MV-4-11 (cell line): ENCODE measurements around the gene TMEM259.

Experiments used
- DNase-seq: peaks from one replicate; lab custom pipeline; 2025; lab: John Stamatoyannopoulos, UW

Gene TMEM259

DNA sequence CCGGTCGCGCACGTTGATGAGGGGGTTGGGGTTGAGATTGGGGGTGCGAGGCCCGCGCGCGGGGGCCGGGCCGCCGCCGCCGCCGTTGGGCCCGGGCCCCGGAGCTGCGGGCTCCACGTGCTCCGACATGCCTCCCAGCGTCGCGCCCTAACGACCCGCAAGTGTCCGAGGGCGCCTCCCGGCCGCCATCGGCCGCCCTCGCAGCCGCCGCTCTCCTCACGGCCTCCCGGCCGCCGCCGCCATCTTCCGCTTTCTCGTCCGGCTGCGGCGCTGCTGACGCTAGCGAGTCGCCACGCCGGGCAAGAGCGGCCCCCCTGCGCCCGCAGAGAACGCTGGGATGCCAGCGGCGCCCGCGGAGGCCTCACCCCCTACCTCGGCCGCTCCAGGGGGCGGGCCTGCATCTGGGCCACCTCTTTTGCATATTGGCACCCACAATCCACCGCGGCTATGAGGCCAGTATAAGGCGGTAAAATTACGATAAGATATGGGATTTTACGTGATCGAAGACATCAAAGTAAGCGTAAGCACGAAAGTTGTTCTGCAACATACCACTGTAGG lies at the start of gene TMEM259:
TSS of gene TMEM259 (minus strand) at position 256 of the 558 bp plus-strand sequence. CDS start at position 129, 127 bp downstream.
- peak; percentile 96 for DNase-seq

DNA sequence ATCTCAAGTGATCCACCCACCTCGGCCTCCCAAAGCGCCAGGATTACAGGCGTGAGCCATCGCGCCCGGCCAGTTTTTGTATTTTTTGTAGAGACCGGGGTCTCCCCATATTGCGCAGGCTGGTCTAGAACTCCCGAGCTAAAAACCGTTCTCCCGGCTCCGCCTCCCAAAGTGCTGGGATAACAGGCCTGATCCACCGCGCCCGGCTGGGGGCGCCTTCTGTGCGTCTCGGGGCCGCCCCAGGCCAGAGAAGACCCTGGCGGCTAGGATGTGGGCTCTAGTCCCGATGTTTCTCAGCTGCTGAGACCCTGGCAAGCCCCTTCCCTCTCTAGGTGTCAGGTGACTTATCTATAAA lies 49.6 kb upstream of the TMEM259 start:
- DNase-seq = no peak

DNA sequence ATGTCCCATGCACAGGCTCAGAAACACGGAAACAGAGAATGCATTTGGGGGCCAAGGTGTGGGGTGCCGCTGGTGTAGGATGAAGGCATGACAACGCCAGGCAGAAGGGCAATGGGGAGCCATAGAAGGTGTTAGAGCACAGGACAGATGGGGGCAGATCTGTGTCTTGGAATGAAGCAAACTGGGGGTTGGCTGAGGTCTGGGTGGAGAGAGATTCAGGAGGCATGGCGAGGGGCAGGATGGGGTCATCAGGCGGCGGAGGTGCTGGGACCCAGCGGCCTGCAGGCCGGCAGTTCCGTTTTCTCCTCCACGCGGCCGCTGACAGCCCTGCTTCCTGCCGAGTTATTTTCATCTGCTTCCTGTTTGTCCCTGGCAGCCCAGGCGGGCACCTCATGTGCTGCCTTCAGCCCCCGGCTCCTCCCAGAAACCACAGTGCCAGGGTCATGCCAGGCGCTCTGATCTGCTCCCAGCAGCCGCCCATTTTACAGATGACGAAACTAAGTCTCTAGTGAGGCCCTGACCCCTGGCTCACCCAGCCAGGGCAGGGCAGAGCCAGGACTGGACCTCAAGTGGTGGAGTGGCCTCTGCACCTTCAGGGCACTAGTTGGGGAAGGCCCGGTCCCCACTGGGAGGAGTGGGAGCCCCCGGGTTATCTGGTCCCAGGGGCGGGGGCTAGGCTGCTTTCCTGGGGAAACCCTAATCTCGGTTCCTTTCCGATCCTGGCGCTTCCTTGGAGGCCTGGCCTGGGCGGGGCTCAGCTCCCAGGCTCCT lies 48.3 kb upstream of the TMEM259 start:
- peak; percentile 98 for DNase-seq

DNA sequence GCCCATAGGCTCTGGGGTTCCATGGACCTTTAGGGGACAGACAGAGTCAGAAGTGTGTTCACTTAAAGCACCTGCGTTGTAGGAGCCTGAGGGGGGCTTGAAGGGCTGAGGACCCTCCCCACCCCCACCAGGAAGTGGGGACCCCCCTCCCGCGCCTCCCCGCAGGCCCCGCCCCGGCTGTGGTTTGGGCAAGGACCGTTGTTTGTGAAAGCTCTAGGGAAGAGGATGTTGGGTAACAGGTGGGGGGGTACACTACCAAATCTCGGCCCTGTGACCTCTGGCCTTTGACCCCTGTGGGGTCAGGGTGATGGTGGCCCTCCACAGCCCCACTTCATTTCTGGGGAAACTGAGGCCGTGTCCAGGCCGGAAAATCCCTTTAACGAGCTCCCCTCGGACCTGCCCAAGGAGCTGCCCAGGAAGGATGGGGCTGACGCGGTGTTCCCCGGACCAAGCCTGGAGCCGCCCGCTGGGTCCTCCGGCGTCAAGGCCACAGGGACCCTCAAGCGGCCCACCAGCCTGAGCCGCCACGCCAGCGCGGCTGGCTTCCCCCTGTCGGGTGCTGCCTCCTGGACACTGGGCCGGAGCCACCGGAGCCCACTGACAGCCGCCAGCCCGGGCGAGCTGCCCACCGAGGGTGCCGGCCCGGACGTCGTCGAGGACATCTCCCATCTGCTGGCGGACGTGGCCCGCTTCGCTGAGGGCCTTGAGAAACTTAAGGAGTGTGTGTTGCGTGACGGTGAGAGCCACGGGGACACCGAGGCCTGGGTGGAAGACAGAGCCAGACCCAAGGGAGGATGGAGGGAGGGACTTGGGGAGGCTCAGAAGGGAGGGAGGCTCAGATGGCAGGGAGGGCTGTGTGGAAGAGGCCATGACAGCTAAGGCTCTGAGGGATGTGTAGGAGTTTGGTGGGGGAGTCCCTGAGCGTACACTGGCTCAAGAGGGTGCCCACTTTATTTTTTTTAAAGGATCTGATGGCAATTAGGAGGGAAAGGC lies 47.4 kb upstream of the TMEM259 start:
- peak; percentile 79 for DNase-seq

DNA sequence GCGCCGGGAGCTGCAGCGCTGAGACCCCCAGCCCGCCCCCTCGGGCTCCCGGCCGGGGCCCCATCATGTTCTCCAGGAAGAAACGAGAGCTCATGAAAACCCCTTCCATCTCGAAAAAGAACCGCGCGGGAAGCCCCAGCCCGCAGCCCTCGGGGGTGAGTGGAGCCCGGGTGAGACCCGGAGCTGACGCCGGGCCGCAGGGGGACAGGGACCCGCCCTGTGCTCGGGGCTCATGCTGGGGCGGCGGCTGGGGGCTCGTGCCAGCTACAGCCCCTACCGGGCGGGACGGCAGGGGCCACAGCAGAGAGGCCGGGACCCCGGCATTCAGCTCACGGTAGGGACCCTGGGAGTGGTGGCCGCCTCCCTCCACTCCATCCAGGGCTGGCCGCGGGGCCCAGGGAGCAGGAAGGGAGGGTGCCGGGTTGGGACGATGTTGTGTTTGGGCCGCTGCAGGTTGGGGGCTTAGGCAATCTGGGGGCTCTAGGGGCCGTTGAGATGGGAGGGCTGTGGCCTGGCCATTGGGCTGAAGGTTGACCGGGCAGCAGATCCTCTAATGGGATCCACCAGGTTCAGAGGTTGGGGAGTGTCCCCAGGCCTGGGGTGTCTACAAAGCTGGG lies 46.5 kb upstream of the TMEM259 start:
- peak; percentile 46 for DNase-seq

DNA sequence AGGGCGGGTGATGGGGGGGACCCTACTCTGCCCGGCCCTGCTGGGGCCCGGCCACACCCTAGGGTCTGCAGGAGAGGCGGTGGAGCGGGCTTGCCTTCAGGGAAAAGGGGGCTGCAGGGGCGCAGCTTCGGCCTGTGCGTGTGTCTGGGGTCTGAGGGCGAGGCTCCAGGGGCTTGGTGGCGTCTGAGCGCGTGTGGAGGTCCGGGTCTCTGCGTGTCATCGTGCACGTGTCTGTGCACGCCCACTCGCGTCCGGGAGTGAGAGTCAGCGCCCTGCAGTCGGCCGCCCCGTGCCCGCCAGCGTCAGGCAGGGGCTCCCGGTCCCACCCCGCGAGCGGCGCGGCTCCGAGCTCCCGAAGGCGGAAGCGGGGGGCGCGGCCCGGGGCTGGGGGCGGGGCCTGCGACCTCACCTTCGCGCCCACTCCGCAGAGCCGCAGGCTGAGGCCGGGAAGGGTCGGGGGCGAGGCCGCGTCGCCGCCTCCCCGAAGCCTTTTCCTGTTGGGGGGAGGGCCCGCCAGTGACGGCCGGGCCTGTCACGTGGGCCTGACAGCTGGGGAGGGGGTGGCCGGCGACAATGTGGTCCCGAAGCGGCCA lies 45.9 kb upstream of the TMEM259 start, which contains the start of gene ARHGAP45:
TSS of gene ARHGAP45 (plus strand) at position 420 of the 593 bp plus-strand sequence. CDS start 239 bp downstream, outside the sequence.
- peak; percentile 82 for DNase-seq

DNA sequence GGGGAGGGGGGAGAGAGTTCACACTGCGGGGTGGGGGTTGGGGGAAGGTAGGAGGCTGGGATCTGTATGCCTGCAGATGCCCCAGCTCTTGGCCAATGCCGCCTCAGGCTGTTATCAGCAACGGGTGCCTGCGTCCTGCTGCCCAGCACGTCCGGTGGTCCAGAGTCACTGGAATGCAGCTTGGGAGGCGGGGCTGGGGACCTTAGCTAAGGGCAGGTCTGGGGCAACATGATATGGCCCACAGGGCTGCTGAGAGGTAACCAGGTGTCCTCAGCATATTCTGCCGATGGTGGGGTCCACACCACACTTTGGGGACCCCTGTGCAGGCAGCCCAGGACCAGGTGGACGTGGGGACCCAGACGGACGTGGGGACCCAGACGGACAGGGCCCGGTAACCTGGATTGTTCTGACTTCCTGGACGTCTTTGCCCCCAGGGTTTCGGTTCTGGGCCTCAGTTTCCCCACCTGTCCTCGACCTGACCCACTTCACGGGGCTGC lies 45.4 kb upstream of the TMEM259 start:
- DNase-seq = no peak

DNA sequence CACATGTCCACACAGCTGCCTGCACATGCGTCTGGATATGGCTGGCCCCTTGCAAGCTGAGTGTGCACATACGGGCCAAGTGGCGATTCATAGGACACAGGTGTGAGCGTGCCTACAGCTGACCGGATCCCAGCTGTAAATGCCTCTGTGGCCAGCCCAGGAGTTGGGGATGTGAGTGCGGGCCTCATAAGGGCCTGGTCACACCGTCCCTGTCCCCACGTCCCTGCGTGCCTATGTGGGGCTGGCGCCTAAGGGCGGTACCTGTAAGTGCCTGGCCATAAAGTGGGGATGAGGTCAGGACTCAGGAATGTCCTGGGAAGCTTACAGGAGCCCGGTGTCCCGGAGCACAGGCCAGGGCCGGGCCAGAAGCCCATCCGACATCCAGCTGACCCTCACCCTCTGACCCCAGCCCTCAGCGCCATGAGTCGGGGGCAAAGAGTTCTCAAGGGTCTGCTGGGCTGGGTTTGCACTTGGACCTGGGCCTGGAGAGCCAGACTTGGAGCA lies 44.7 kb upstream of the TMEM259 start:
- no peak for DNase-seq

DNA sequence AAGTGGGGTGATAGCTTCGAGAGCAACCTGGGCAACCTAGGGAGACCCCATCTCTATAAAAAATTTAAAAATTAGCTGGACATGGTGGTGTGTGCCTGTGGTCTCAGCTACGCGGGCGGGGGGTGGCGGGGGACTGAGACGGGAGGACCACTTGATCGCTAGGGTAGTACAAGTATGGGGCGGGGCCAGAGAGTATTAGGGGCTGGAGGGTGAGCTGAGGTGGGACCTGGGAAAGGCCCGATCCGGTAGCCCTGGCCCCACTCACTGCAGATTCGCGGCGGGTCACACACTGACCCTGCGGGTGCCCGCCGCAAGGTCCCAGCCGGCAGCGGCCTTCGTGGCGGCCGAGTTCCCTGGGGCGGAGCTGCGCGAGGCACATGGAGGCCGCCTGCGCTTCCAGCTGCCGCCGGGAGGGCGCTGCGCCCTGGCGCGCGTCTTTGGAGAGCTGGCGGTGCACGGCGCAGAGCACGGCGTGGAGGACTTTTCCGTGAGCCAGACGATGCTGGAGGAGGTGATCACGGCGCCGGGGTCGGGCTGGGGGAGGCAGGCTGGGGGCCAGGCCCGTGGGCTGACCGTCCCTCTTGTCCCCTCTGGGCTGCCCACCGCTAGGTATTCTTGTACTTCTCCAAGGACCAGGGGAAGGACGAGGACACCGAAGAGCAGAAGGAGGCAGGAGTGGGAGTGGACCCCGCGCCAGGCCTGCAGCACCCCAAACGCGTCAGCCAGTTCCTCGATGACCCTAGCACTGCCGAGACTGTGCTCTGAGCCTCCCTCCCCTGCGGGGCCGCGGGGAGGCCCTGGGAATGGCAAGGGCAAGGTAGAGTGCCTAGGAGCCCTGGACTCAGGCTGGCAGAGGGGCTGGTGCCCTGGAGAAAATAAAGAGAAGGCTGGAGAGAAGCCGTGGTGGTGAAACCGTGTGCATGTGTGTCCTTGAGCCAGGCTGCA lies 44.0 kb upstream of the TMEM259 start:
- peak; percentile 64 for DNase-seq

DNA sequence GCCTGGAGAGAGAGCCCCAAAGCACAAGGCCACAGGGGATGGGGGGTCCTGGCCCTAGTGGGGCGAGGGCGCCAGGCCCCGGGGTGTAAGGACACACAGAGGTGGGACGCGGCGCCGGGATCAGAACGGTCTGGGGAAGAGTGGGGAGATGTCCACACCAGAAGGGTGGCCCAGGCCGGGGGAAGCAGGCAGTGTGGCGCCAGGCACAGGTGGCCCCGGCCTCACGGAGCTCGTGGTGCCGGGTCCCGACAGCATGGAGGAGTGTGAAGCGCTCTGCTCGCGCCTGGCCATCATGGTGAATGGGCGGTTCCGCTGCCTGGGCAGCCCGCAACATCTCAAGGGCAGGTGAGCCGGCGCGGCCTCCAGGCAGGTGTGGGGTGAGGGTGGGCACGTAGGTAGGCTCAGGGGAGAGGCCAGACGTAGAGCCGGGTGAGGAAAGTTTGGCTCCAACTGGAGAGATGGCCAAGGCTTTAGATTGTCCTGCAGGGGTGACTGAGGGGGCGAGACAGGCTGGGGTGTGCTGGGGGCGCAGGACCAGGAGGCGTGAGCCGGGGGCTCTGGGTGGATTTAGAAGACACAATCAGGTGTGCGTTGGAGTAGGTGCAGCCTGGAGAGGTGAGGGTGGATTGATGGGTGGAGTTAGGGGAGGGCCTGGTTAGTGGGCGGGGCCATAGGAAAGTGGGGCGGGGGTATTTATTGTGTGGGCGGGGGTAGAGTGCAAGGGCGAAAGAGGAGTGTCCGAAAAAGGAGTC lies 43.2 kb upstream of the TMEM259 start:
- DNase-seq = no peak

DNA sequence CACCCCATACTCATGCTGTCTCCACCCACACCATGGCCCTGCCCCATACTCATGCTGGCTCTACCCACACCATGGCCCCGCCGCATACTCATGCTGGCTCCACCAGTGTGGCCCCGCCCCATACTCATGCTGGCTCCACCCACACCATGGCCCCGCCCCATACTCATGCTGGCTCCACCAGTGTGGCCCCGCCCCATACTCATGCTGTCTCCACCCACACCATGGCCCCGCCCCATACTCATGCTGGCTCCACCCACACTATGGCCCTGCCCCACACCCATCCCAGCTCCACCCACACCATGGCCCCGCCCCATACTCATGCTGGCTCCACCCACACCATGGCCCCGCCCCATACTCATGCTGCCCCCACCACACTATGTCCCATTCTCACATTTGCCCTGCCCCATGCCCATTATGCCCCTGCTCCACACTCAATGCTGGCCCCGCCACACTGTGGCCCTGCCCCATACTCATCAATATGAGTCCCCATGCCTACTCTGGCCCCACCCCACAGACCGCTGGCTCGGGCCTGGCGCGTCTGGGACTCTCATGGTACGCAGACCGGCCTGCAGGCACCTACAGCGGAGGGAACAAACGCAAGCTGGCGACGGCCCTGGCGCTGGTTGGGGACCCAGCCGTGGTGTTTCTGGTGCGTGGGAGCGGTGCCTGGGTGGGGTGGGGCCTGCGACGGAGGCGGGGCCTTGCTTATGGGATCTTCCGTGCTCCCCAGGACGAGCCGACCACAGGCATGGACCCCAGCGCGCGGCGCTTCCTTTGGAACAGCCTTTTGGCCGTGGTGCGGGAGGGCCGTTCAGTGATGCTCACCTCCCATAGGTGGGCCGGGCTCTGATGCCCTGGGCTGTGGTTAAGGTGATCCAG lies 42.3 kb upstream of the TMEM259 start:
- peak; percentile 72 for DNase-seq

DNA sequence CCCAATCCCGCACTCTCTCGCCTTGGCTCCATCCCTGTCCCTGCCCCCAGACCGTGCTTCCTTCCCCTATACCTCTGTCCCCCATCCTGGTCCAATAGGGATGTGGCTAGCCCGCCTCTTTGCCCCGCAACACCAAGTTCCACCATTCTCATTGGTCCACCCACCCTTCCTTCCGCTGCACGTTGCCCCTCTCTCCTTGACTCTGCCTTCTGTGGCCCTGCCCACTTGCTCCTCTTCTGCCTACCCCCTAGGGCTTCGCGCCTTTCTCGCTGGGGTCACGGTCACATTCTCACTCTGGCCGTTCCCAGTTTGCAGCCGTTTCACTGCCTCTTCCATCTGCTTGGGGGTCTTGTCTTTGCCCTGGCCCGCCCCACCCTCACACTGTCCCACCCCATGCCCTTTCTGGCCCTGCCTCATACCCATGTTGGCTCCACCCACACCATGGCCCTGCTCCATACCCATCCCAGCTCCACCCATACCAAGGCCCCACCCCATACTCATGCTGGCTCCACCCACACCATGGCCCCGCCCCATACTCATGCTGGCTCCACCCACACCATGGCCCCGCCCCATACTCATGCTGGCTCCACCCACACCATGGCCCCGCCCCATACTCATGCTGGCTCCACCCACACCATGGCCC lies 41.6 kb upstream of the TMEM259 start:
- no peak for DNase-seq

DNA sequence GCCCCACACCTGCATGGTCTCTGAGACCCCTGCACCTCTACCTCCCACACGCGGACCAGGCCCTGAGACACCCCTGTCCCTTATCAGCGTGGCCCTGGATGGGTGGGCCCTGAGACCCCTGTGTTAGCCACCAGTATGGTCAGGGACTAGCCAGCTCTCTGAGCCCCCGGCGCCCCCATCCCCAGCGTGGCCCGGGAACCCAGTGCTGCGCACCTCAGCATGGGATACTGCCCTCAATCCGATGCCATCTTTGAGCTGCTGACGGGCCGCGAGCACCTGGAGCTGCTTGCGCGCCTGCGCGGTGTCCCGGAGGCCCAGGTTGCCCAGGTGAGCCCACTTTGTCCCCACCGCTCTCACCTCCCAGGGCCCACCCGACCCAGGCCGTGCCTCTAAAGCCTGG lies 41.1 kb upstream of the TMEM259 start:
- no peak for DNase-seq

DNA sequence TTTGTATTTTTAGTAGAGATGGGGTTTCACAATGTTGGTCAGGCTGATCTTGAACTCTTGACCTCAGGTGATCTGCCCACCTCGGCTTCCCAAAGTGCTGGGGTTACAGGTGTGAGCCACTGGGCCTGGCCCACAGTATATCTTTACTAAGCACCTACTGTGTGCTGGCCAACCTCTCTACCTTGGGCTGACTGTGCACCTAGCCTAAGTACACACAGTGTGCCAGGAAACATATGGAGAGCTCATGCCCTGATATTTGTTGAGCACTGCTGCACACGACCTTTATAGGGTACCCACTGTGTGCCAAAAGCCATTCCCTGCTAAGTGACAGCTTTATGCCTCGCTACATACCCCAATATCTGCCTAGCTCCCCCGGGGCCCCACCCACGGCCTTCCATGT lies 39.8 kb upstream of the TMEM259 start:
- DNase-seq = no peak

DNA sequence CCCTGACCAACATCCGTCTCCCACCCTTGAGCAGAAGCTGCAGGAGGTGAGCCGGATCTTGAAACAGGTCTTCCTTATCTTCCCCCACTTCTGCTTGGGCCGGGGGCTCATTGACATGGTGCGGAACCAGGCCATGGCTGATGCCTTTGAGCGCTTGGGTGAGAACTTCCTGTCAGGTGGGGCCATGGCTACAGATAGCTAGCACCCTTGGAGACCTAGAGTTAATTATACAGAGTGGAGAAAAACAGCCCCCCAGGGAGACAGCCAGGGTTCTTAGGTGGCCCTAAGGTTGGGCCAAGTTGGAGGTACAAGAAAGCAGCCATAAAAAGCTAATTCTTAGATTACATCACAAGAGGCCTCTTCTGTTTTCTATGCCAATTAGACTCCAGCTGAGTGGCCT lies 37.2 kb upstream of the TMEM259 start:
- DNase-seq = no peak

DNA sequence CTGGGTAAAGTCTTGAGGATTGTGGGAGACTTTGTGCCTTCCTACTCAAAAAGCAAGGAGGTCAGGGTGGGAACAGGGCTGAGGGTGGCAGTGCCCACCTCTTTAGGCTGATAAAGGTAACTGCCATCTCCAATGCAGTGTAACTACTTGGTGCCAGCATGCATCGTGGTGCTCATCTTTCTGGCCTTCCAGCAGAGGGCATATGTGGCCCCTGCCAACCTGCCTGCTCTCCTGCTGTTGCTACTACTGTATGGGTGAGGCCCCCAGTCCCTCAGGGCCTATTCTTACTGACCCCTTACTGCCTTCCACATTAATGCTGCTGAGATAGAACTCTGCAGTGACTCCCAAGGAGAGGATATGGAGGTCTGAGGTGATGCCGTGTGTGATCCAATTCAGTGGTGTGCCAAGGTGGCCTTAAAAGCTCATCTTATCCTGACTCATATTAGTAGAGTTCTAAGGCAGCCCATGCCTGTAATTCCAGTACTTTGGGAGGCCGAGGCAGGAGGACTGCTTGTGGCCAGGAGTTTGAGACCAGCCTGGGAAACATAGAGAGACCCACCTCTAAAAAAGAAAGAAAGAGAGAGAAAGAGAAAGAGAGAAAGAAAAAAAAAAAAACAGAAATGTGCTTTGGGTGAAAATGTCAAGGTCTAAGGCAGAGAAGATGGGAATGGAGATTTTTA lies 36.4 kb upstream of the TMEM259 start:
- peak; percentile 36 for DNase-seq
